ENCODE data around the gene RPS6KL1. TPM values are rescaled to one million over a fixed set of nuclear protein-coding genes. Genes with fewer than 3 reads are reported as not detected.
A peak's percentile ranks its signal among the peaks of the same experiment; 100 is the strongest.

RPS6KL1 gene
- total RNA-seq, 1 experiment from 2014 or later = 1.8 TPM

DNA sequence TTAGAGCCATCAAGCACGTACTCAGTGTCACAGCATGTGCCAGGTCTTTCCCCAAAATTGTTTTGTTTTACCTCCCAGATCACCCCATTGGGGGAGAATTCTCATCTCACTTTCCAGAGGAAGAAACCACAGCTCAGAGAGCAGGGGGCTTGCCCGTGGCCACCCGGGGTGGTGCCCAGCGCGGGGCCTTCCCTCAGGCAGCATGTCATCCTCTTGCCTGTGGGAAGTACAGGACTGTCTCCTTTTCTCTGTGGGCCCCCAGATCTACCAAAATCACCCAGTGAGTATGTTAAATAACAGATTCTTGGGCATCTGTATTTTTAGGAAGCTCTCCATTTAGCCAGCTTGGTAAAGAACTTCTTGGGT lies 5.9 kb downstream of the RPS6KL1 start:
- no peaks in the 10 kb centered on the region for H3K9me3 ChIP-seq (replicated peaks)
- H3K27me3 ChIP-seq = no peaks in the 10 kb centered on the region
- no peaks in the 10 kb centered on the region for H3K36me3 ChIP-seq
- peaks cover 8% of the 10 kb centered on the region; the same call in 1 of the 2 replicates for H3K4me1 ChIP-seq
- no peak overlapping the region for H3K4me3 ChIP-seq
- no peak overlapping the region for H3K27ac ChIP-seq
- DNase-seq = no peak

DNA sequence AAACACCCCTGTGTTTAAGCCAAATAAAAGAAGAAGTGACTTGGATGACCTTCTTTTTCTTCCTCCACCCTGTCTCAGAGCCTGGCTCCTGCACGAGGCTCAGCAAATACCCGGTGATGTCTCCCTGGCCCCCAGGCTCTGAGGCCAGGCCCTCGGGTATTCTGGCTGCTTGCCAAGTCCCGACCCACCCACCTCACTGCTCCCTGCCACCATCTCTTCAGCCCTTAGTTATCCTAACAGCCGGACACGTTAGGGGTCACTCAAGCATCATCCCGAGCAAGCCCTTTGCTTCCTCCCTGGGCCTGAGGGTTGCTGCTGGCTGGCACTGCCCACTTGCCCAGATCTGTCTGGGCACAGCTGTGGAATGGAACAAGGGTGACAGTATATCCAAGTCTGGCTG lies 7.2 kb downstream of the RPS6KL1 start:
- Histone ChIP-seq H3K27me3 (no peaks in the 10 kb centered on the region), H3K36me3 (no peaks in the 10 kb centered on the region), H3K4me3 (no peak overlapping the region), H3K4me1 (peaks cover 8% of the 10 kb centered on the region; the same call in 1 of the 2 replicates), H3K27ac (no peak overlapping the region), H3K9me3 (replicated peaks) (no peaks in the 10 kb centered on the region)
- no peak for DNase-seq

DNA sequence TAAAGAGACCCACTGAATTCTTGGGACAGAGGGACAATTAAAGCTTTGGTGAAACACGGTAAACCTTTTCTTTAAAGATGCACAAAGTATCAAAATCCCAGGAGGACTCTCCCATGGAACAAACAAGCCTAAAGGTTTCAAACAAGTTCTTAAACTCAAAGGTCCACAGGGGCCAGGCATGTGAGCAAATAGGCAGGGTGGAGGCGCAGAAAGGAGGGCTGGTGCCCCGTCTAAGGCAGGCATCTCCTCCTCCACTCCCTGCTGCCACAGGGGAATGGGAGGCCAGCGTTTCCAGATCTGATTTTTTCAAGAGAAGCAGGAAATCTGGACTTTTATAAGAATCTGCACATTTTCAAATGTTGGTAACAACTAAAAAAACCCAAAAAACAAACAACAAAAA lies 7.6 kb downstream of the RPS6KL1 start:
- H3K36me3 ChIP-seq = no peaks in the 10 kb centered on the region
- H3K27ac ChIP-seq = no peak overlapping the region
- no peaks in the 10 kb centered on the region for H3K9me3 ChIP-seq (replicated peaks)
- H3K4me1 ChIP-seq = peaks cover 10% of the 10 kb centered on the region; the same call in 1 of the 2 replicates
- no peak for DNase-seq
- no peak overlapping the region for H3K4me3 ChIP-seq
- H3K27me3 ChIP-seq = no peaks in the 10 kb centered on the region

DNA sequence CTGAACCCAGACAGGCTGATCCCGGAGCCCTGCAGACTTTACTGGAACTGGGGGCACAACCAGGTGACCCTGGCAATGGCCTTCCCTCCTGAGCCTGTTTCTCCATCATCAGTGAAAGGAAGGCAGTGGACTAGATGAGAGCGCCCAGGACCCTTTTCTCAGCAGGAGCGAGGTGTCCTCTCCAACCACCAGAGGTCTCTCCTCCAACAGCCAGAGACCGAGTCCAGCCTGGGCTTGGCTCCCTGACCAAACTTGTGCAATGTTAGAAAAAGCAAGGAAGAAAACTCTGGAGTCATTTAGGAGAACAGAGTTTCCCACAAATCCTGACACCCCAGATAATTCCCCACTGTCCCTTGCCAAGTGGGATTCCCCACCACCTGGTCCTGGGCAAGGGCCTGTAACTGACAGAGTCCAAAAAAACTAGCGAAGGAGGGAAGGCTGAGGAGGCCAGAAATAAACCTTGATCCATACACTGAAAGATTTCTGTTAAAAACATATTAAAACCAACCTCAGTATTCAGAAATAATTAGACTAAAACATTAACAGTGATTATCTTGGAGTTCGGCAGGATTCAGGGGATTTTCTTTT lies 9.0 kb downstream of the RPS6KL1 start:
- H3K4me3 ChIP-seq = no peak overlapping the region
- H3K27ac ChIP-seq = no peak overlapping the region
- H3K36me3 ChIP-seq = no peaks in the 10 kb centered on the region
- H3K4me1 ChIP-seq = peaks cover 14% of the 10 kb centered on the region; the same call in 1 of the 2 replicates
- DNase-seq = peak; percentile 74 to 87
- H3K9me3 ChIP-seq (replicated peaks) = no peaks in the 10 kb centered on the region
- H3K27me3 ChIP-seq = no peaks in the 10 kb centered on the region

DNA sequence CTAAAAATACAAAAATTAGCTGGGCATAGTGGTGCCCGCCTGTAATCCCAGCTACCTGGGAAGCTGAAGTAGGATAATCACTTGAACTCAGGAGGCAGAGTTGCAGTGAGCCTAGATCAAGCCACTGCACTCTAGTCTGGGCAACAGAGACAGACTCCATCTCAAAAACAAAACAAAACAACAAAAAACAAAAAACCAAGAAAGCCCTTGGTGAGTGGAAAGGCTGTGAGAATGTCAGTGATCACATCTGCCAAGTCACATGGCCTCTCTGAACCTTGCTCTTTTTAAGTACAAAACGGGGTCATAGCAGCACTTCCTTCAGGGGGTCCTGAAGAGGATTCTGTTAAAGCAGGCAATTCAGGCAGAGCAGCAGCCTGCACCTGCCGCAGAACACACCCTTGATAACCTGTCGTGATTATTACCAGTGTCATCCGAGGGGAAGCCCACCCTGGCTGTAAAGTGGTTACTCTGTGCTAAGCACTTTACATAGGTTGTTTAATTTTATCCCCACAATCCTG lies 9.6 kb downstream of the RPS6KL1 start:
- H3K27me3 ChIP-seq = no peaks in the 10 kb centered on the region
- no peaks in the 10 kb centered on the region for H3K36me3 ChIP-seq
- H3K27ac ChIP-seq = no peak overlapping the region
- H3K9me3 ChIP-seq (replicated peaks) = no peaks in the 10 kb centered on the region
- DNase-seq = no peak
- H3K4me3 ChIP-seq = no peak overlapping the region
- H3K4me1 ChIP-seq = peaks cover 14% of the 10 kb centered on the region; the same call in 1 of the 2 replicates

DNA sequence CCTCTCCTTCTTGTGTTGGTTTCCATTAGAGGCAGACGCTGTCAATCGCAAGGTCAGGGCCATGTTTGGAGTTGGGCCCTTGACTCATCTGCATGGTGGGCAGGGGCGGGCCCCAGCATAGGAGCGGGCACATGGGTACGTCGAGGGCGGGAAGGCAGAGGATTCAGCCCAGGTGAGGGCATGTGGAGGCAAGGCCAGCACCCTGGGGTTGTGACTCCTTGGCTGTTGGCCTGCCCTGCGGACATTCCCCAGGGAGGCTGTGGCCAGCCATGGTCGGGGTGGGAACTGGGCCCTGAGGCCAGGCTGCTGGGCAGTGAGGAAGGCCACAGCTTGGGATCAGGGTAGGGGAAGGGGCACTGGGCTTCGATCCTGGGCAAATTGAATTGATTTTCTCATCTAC lies 10.3 kb downstream of the RPS6KL1 start:
- H3K4me3 ChIP-seq = no peak overlapping the region
- H3K4me1 ChIP-seq = peaks cover 14% of the 10 kb centered on the region; the same call in 1 of the 2 replicates
- H3K9me3 ChIP-seq (replicated peaks) = no peaks in the 10 kb centered on the region
- DNase-seq = no peak
- H3K27me3 ChIP-seq = no peaks in the 10 kb centered on the region
- no peak overlapping the region for H3K27ac ChIP-seq
- no peaks in the 10 kb centered on the region for H3K36me3 ChIP-seq

DNA sequence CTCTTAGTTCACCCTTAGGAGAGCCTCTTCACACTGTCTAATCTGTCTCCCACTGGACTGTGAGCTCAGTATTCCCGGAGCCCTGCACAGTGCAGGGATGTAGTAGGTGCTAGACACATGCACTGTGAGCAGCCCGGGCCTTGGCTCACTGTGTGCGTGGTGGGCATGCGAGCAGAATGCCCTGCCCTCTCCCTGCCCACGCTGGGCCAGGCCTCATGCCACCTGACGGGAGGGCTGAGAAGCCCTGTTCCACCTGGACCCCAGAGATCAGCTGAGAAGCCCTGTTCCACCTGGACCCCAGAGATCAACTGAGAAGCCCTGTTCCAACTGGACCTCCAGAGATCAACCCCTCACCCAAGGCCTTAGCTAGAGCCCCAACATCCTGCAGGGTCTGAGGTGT lies 10.9 kb downstream of the RPS6KL1 start:
- H3K36me3 ChIP-seq = no peaks in the 10 kb centered on the region
- no peaks in the 10 kb centered on the region for H3K27me3 ChIP-seq
- peaks cover 10% of the 10 kb centered on the region; the same call in 1 of the 2 replicates for H3K4me1 ChIP-seq
- H3K9me3 ChIP-seq (replicated peaks) = no peaks in the 10 kb centered on the region
- DNase-seq = no peak
- H3K4me3 ChIP-seq = no peak overlapping the region
- no peak overlapping the region for H3K27ac ChIP-seq

DNA sequence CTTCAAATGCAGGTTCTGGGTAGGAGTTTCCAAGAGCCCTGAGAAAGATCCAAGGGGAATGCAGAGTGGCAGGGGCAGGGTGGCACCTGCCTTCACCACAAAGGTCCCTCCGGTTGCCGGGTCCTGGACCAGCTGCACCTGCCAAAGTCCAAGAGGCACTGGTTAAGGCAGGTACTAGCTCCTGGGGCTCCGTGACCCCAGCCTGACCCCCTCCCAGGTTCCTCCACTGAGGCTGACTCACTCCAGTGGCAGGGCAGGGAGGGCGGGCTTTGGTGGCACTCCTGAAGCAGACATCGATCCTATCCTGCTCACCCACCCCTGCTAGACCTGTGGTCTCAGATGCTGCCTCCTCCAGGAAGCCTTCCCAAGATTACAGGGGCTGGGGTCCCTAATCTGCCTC lies 11.4 kb downstream of the RPS6KL1 start:
- no peak overlapping the region for H3K27ac ChIP-seq
- peaks cover 13% of the 10 kb centered on the region; the same call in 1 of the 2 replicates for H3K4me1 ChIP-seq
- DNase-seq = no peak
- no peak overlapping the region for H3K4me3 ChIP-seq
- H3K36me3 ChIP-seq = no peaks in the 10 kb centered on the region
- no peaks in the 10 kb centered on the region for H3K27me3 ChIP-seq
- H3K9me3 ChIP-seq (replicated peaks) = no peaks in the 10 kb centered on the region

DNA sequence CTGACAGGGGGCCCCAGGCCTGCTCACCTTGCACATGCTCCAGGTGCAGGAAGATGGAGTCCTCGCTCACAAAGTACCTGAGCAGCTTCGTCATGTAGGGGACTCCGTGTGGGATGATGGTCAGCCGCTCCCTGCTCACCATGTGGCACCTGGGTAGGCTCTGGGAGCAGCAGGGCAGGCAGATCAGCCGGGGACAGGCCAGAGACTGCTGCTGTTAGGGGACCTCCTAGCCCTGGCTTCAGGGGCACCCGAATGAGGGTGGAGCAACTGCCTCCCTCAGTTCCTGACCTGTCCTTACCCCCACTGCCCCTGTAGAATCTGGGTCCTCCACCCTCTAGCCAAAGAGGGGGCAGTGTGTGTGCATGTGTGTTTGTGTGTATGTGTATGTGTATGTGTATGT lies 11.8 kb downstream of the RPS6KL1 start:
- H3K36me3 ChIP-seq = no peaks in the 10 kb centered on the region
- peaks cover 17% of the 10 kb centered on the region; the same call in 1 of the 2 replicates for H3K4me1 ChIP-seq
- no peaks in the 10 kb centered on the region for H3K9me3 ChIP-seq (replicated peaks)

DNA sequence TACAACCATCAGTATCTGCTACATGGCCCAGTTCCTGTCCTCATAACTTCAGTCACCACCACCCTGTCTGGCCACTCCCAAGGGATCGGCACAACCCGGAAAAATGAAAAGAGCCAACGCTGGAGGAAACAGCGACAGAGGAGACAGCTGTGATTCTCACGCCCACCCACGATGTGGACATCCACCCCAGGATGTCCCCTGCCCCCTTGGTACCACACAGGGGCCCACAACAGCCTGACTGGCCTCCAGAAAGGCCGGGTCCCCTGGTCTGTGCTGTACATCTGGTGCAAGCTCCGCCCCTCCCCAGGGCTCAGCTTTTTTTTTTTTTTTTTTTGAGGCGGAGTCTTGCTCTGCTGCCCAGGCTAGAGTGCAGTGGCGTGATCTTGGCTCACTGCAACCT lies 12.5 kb downstream of the RPS6KL1 start:
- DNase-seq = peak; percentile 49 to 59
- peaks cover under 1% of the 10 kb centered on the region; the same call in 1 of the 2 replicates for H3K36me3 ChIP-seq
- H3K27me3 ChIP-seq = no peaks in the 10 kb centered on the region
- no peaks in the 10 kb centered on the region for H3K9me3 ChIP-seq (replicated peaks)
- H3K4me3 ChIP-seq = no peak overlapping the region
- H3K4me1 ChIP-seq = peaks cover 17% of the 10 kb centered on the region; the same call in 1 of the 2 replicates
- H3K27ac ChIP-seq = no peak overlapping the region

More for the DNA sequence above, 11.8 kb downstream of the RPS6KL1 start:
- no peak overlapping the region for H3K27ac ChIP-seq
- H3K27me3 ChIP-seq = no peaks in the 10 kb centered on the region
- no peak for DNase-seq
- no peak overlapping the region for H3K4me3 ChIP-seq

DNA sequence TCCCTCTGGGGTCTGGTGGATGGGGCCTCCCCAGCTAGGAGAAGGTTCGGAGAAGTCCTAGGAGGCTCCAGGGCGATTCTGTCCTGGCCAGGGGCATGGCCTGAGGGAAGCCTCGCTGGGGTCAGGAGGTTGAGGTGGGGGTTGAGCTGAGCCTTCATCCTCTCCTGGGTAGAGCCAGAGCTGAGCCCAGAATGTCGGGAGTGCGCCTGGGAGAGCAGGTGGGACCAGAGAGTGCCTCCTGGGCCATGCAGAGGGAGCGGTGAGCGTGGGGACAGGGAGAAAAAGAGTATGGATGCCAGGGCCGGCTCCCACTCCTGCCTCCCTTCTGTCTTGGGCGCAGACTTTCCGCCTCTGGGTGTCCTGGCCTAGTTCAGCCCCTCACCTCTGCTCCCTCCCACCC lies 13.1 kb downstream of the RPS6KL1 start:
- H3K4me3 ChIP-seq = no peak overlapping the region
- no peaks in the 10 kb centered on the region for H3K9me3 ChIP-seq (replicated peaks)
- H3K27ac ChIP-seq = no peak overlapping the region
- no peak for DNase-seq
- H3K36me3 ChIP-seq = peaks cover 4% of the 10 kb centered on the region; the same call in 1 of the 2 replicates
- H3K4me1 ChIP-seq = peaks cover 17% of the 10 kb centered on the region; the same call in 1 of the 2 replicates
- no peaks in the 10 kb centered on the region for H3K27me3 ChIP-seq

DNA sequence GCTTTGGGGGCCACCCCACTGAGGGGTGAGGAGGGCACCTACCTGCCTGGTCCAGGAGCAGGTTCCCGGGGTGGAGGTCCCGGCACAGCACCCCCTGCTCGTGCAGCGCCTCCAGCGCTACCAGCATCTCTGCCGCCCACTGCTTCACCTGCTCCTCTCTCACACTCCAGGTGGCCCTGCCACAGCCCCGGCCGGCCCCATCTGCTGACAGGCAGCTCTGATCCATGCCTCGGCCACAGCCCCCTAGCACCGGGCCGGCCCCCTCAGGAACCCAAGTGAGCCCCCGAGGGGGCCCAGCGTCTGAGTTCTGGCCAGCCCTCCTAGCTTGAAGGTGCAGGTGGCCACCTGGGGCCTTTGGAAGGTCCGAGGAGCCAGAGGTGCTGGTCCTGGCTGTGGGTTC lies 13.6 kb downstream of the RPS6KL1 start:
- no peak for DNase-seq
- Histone ChIP-seq H3K36me3 (peaks cover 4% of the 10 kb centered on the region; the same call in 1 of the 2 replicates), H3K9me3 (replicated peaks) (no peaks in the 10 kb centered on the region), H3K4me1 (peaks cover 17% of the 10 kb centered on the region; the same call in 1 of the 2 replicates), H3K4me3 (no peak overlapping the region), H3K27ac (no peak overlapping the region), H3K27me3 (no peaks in the 10 kb centered on the region)

DNA sequence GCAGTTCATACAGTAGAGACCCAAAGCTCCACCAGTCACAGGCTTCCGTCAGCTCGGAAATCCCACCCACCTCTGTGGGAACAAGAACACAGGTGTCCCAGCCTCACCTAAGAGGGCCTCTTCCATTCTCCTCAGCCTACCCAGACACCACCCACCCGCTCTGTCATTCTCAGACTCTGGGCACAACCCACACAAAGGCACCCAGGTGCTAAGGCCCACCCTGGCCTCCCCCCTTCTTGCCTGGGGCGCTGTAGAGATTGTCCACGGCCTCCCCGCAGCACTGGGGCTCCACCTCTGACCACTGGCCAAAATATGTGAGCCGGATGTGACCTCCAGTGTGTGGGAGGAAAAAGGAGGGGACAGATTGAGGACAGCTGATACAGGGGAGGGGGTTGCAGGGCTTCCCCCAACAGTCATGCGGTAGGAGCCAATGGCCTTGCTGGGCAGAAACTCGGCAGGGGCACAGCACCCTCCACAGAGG lies 14.2 kb downstream of the RPS6KL1 start:
- Histone ChIP-seq H3K27me3 (no peaks in the 10 kb centered on the region), H3K36me3 (peaks cover 5% of the 10 kb centered on the region; the same call in 1 of the 2 replicates), H3K4me1 (peaks cover 12% of the 10 kb centered on the region; the same call in 1 of the 2 replicates), H3K9me3 (replicated peaks) (no peaks in the 10 kb centered on the region), H3K27ac (no peak overlapping the region), H3K4me3 (no peak overlapping the region)
- no peak for DNase-seq

DNA sequence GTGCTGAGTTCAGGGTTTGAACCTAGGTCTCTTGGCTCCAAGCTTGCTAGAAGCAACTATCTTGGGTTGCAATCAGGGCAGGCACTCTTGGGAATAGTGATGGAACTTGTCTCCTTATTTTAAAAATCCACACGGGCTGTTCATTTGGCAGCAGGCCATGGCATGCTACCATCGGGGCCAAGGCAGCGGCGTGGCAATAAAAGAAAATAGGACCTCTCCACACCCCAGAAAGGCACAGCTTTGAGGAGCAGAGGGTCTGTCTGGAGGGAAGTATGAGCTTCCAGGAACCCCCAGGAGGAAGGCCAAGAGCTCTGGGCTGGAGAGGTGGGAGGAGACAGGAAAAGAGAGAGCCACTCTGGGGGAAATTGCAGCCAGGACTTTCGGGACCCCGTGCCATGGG lies 15.3 kb downstream of the RPS6KL1 start:
- peaks cover 12% of the 10 kb centered on the region; the same call in 1 of the 2 replicates for H3K4me1 ChIP-seq
- H3K4me3 ChIP-seq = no peak overlapping the region
- H3K27ac ChIP-seq = no peak overlapping the region
- no peak for DNase-seq
- H3K9me3 ChIP-seq (replicated peaks) = no peaks in the 10 kb centered on the region
- no peaks in the 10 kb centered on the region for H3K27me3 ChIP-seq
- peaks cover 7% of the 10 kb centered on the region; the same call in 1 of the 2 replicates for H3K36me3 ChIP-seq

DNA sequence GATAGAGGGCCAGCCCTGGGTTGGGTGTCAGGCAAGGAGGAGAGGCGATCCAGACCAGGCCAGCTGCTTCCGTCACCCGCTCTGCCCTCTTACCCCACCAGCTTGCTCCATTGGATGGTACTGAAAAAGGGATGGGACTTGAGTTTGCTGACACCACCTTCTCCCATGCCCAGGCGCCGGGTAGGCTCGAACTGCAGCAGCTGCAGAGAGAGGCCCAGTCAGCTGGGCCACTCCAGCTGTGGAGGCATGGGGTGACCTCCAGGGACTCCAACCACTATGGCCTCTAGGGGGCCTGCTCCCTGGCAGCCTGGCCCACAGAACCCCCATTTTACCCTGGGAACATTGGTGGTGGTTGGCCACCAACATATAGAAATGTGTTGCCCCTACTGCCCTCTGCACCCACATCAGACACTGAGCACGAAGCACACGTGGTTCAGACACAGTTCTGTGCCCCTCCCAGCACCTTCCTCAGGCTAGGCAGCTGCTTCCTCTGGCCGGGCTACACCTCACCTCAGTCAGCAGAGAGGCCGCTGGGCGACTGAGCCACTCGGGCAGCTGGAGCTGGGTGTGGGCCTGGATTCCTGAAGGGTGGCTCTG lies 16.0 kb downstream of the RPS6KL1 start:
- Histone ChIP-seq H3K27me3 (no peaks in the 10 kb centered on the region), H3K9me3 (replicated peaks) (no peaks in the 10 kb centered on the region), H3K36me3 (peaks cover 7% of the 10 kb centered on the region; the same call in 1 of the 2 replicates), H3K27ac (no peak overlapping the region), H3K4me3 (no peak overlapping the region), H3K4me1 (peaks cover 12% of the 10 kb centered on the region; the same call in 1 of the 2 replicates)
- peak; percentile 44 for DNase-seq
